H9 (cell line): ENCODE data around the gene VWA1. TPM values are rescaled to one million over a fixed set of nuclear protein-coding genes. Genes with fewer than 3 reads are reported as not detected.

Source experiments
- DNase-seq: peaks from one replicate; pipeline ENCODE4 v3.0.0-alpha.2; 2017
- H2AFZ ChIP-seq: one replicate; pipeline ENCODE4 v1.6.1; 2013; ENCODE audit warnings: mild to moderate bottlenecking, low read length, control low read depth, moderate library complexity
- H2AK5ac ChIP-seq: 2 replicates; pipeline ENCODE4 v1.6.1; 2013; ENCODE audit warnings: low read length, control low read depth, mixed read lengths; ENCODE audit not compliant: insufficient read length
- H2BK120ac ChIP-seq: one replicate; pipeline ENCODE4 v1.6.1; 2013; ENCODE audit warnings: low read depth, mild to moderate bottlenecking, low read length, control low read depth, inconsistent platforms; ENCODE audit not compliant: poor library complexity, severe bottlenecking
- H2BK12ac ChIP-seq: 2 replicates; pipeline ENCODE4 v1.6.1; 2013; ENCODE audit warnings: low read length, control low read depth, mixed read lengths, low read depth; ENCODE audit not compliant: insufficient read length
- H2BK15ac ChIP-seq: 2 replicates; pipeline ENCODE4 v1.6.1; 2013; ENCODE audit warnings: low read depth, low read length, control low read depth
- H2BK20ac ChIP-seq: one replicate; pipeline ENCODE4 v1.6.1; 2013; ENCODE audit warnings: low read depth, mild to moderate bottlenecking, low read length, control low read depth, inconsistent platforms; ENCODE audit not compliant: poor library complexity, severe bottlenecking
- H2BK5ac ChIP-seq: 2 replicates; pipeline ENCODE4 v1.6.1; 2013; ENCODE audit warnings: low read length, control low read depth, mixed read lengths; ENCODE audit not compliant: insufficient read length
- H3K14ac ChIP-seq: 2 replicates; pipeline ENCODE4 v1.6.1; 2013; ENCODE audit warnings: low read length, control low read depth; ENCODE audit not compliant: insufficient read depth
- H3K18ac ChIP-seq: 2 replicates; pipeline ENCODE4 v1.6.1; 2013; ENCODE audit warnings: low read depth, mild to moderate bottlenecking, mixed read lengths, low read length, control low read depth; ENCODE audit not compliant: insufficient read length
- H3K23ac ChIP-seq: 2 replicates; pipeline ENCODE4 v1.6.1; 2013; ENCODE audit warnings: low read length, control low read depth, mixed read lengths, low read depth; ENCODE audit not compliant: insufficient read length
- H3K23me2 ChIP-seq: 2 replicates; pipeline ENCODE4 v1.6.1; 2013; ENCODE audit warnings: low read depth, mild to moderate bottlenecking, mixed read lengths, low read length, control low read depth; ENCODE audit not compliant: insufficient read length, poor library complexity, severe bottlenecking
- H3K27ac ChIP-seq: 2 replicates; pipeline ENCODE4 v1.5.1; 2013; ENCODE audit warnings: low read length, control low read depth, mixed read lengths, low read depth; ENCODE audit not compliant: insufficient read length
- H3K27me3 ChIP-seq: 2 replicates; pipeline ENCODE4 v1.6.1; 2013; ENCODE audit warnings: low read length, control low read depth, inconsistent platforms; ENCODE audit not compliant: insufficient read depth
- H3K4ac ChIP-seq: 2 replicates; pipeline ENCODE4 v1.6.1; 2013; ENCODE audit warnings: low read depth, mild to moderate bottlenecking, control low read depth, inconsistent platforms, low read length, moderate library complexity
- H3K4me1 ChIP-seq: 2 replicates; pipeline ENCODE4 v1.6.1; 2013; ENCODE audit warnings: low read length, control low read depth, inconsistent platforms; ENCODE audit not compliant: insufficient read depth
- H3K4me2 ChIP-seq: 2 replicates; pipeline ENCODE4 v1.6.1; 2013; ENCODE audit warnings: low read length, control low read depth, mixed read lengths; ENCODE audit not compliant: insufficient read length, insufficient read depth
- H3K56ac ChIP-seq: 2 replicates; pipeline ENCODE4 v1.6.1; 2013; ENCODE audit warnings: low read depth, mild to moderate bottlenecking, mixed read lengths, low read length, control low read depth; ENCODE audit not compliant: insufficient read length
- H3K79me1 ChIP-seq: 2 replicates; pipeline ENCODE4 v1.6.1; 2013; ENCODE audit warnings: low read depth, mild to moderate bottlenecking, moderate library complexity, low read length, control low read depth, inconsistent platforms; ENCODE audit not compliant: insufficient read depth, poor library complexity, severe bottlenecking
- H3K79me2 ChIP-seq: 2 replicates; pipeline ENCODE4 v1.6.1; 2013; ENCODE audit warnings: low read length, control low read depth, inconsistent platforms; ENCODE audit not compliant: insufficient read depth
- H3K9ac ChIP-seq: 2 replicates; pipeline ENCODE4 v1.6.1; 2013; ENCODE audit warnings: low read length, control low read depth, mixed read lengths; ENCODE audit not compliant: insufficient read length; ENCODE audit errors: extremely low read depth
- H3K9me3 ChIP-seq: one replicate; pipeline ENCODE4 v1.6.1; 2013; ENCODE audit warnings: low read depth, low read length, inconsistent platforms; ENCODE audit not compliant: control insufficient read depth
- H3T11ph ChIP-seq: one replicate; pipeline ENCODE4 v1.6.1; 2013; ENCODE audit warnings: mild to moderate bottlenecking, low read length, control low read depth, inconsistent platforms
- H4K20me1 ChIP-seq: one replicate; pipeline ENCODE4 v1.6.1; 2013; ENCODE audit not compliant: control insufficient read depth, insufficient read length, insufficient read depth
- H4K5ac ChIP-seq: 2 replicates; pipeline ENCODE4 v1.6.1; 2013; ENCODE audit warnings: low read depth, mild to moderate bottlenecking, mixed read lengths, low read length, control low read depth; ENCODE audit not compliant: insufficient read length
- H4K8ac ChIP-seq: replicated peaks from 2 replicates; pipeline ENCODE4 v1.6.1; 2013; ENCODE audit warnings: low read length, control low read depth, mixed read lengths, low read depth; ENCODE audit not compliant: insufficient read length
- H4K91ac ChIP-seq: 2 replicates; pipeline ENCODE4 v1.6.1; 2013; ENCODE audit warnings: low read depth, mild to moderate bottlenecking, moderate library complexity, mixed read lengths, low read length, control low read depth; ENCODE audit not compliant: insufficient read length
- H3K27ac Mint-ChIP-seq, 3 experiments: 2 replicates in 2 of 3; 3 replicates in 1 of 3; pipeline ENCODE4 v1.8.0; 2020 to 2021; ENCODE audit warnings: mixed read lengths in 3 of 3, mild to moderate bottlenecking in 1 of 3, moderate library complexity in 1 of 3
- H3K27me3 Mint-ChIP-seq: 2 replicates; pipeline ENCODE4 v1.8.0; 2021; ENCODE audit warnings: low read depth, mild to moderate bottlenecking, moderate library complexity, mixed read lengths
- H3K36me3 Mint-ChIP-seq, 3 experiments: 2 replicates in 2 of 3; 3 replicates in 1 of 3; pipeline ENCODE4 v1.8.0; 2020 to 2021; ENCODE audit warnings: low read depth in 3 of 3, mixed read lengths in 3 of 3; ENCODE audit not compliant: insufficient read depth in 1 of 3
- H3K4me1 Mint-ChIP-seq, 2 experiments: 2 replicates each; pipeline ENCODE4 v1.8.0; 2020; ENCODE audit warnings: mixed read lengths in 2 of 2
- H3K4me3 Mint-ChIP-seq, 2 experiments: 2 replicates in 1 of 2; 3 replicates in 1 of 2; pipeline ENCODE4 v1.8.0; 2020 to 2021; ENCODE audit warnings: mild to moderate bottlenecking in 2 of 2, mixed read lengths in 2 of 2, moderate library complexity in 1 of 2
- H3K9me3 Mint-ChIP-seq, 2 experiments: 2 replicates in 1 of 2; 3 replicates in 1 of 2; pipeline ENCODE4 v1.8.0; 2020; ENCODE audit warnings: mild to moderate bottlenecking in 2 of 2, mixed read lengths in 2 of 2, moderate library complexity in 1 of 2
- CTCF ChIP-seq: fragments of 200-600 bp; sonication (generic); conservative IDR thresholded peaks from 3 replicates; pipeline ENCODE4 v1.8.0; 2021; ENCODE audit warnings: antibody characterized with exemption, mild to moderate bottlenecking
- WGBS: extraction: QIAGEN DNeasy Blood & Tissue Kit; methylation state at CpG from one replicate; pipeline ENCODE4 v1.1.7; 2013; ENCODE audit warnings: missing lambda C conversion rate, low lambda C conversion rate, mixed read lengths; ENCODE audit not compliant: insufficient read length; ENCODE audit errors: extremely low coverage; 5-methylcytosine and 5-hydroxymethylcytosine counted together
- total RNA-seq: library from RNA; stranded (reverse); gene quantifications from 2 replicates; pipeline ENCODE4 v1.2.1, GENCODE V29; 2021

VWA1 gene
- total RNA-seq, 1 experiment from 2014 or later, result 57.1 TPM

- no peak overlapping the region for H3K4ac ChIP-seq
- no peak overlapping the region for H4K8ac ChIP-seq
- peaks cover 2% of the 10 kb centered on the region for H4K20me1 ChIP-seq
- no peak overlapping the region for H3K27ac ChIP-seq
- H3K4me3 Mint-ChIP-seq, result peak overlapping the region; percentile 90
- no peaks in the 10 kb centered on the region for H3K9me3 ChIP-seq
- no peaks in the 10 kb centered on the region for H3K27me3 ChIP-seq
- H3K9ac ChIP-seq, result no peak overlapping the region
- H2BK5ac ChIP-seq, result no peak overlapping the region
- peak overlapping the region; percentile 69 for H3K4me2 ChIP-seq
- no peak overlapping the region for H3K56ac ChIP-seq
- peak overlapping the region in 1 of 3 experiments; percentile 96; a peak in 5 of 7 replicates for H3K27ac Mint-ChIP-seq
- H3K9me3 Mint-ChIP-seq, result peaks cover 0 to 2% of the 10 kb centered on the region in 2 experiments; a peak in 2 of 5 replicates
- no peak overlapping the region for H2BK20ac ChIP-seq
- peaks cover 52 to 88% (median 70%) of the 10 kb centered on the region in 3 experiments for H3K36me3 Mint-ChIP-seq
- no peak overlapping the region for H4K91ac ChIP-seq
- peaks cover 24 to 38% of the 10 kb centered on the region in 2 experiments for H3K4me1 Mint-ChIP-seq
- no peak overlapping the region for H2AK5ac ChIP-seq
- no peak overlapping the region for H2BK15ac ChIP-seq
- TF ChIP-seq CTCF, result no peak
- H3T11ph ChIP-seq, result no peak overlapping the region
- WGBS, result no CpG with 5 or more reads among the region's 22 CpGs
- H3K23me2 ChIP-seq, result peaks cover 11% of the 10 kb centered on the region
- H3K4me1 ChIP-seq, result no peaks in the 10 kb centered on the region
- H3K27me3 Mint-ChIP-seq, result peaks cover 1% of the 10 kb centered on the region; the same call in 1 of the 2 replicates
- H2AFZ ChIP-seq, result no peak overlapping the region
- no peak overlapping the region for H3K23ac ChIP-seq
- no peak for DNase-seq
- peaks cover 14% of the 10 kb centered on the region for H3K79me1 ChIP-seq
- H3K79me2 ChIP-seq, result peaks cover 8% of the 10 kb centered on the region; the same call in 1 of the 2 replicates
- no peak overlapping the region for H3K18ac ChIP-seq
- no peak overlapping the region for H3K14ac ChIP-seq
- no peak overlapping the region for H4K5ac ChIP-seq
- no peak overlapping the region for H2BK12ac ChIP-seq
- no peak overlapping the region for H2BK120ac ChIP-seq
Measured at GRCh38 chr1:1400576-1401456, 34.7 kb upstream of the VWA1 start.
